ENCODE data around the gene UCK2. TPM values are rescaled to one million over a fixed set of nuclear protein-coding genes. Genes with fewer than 3 reads are reported as not detected.
"Not testable (repeated sequence)": the region's sequence is repeated elsewhere in the genome, so short reads cannot be mapped to it uniquely, and the experiment has no call there.

Gene UCK2
- 10 to 100 TPM; 28.4 to 32.4 TPM for total RNA-seq

DNA sequence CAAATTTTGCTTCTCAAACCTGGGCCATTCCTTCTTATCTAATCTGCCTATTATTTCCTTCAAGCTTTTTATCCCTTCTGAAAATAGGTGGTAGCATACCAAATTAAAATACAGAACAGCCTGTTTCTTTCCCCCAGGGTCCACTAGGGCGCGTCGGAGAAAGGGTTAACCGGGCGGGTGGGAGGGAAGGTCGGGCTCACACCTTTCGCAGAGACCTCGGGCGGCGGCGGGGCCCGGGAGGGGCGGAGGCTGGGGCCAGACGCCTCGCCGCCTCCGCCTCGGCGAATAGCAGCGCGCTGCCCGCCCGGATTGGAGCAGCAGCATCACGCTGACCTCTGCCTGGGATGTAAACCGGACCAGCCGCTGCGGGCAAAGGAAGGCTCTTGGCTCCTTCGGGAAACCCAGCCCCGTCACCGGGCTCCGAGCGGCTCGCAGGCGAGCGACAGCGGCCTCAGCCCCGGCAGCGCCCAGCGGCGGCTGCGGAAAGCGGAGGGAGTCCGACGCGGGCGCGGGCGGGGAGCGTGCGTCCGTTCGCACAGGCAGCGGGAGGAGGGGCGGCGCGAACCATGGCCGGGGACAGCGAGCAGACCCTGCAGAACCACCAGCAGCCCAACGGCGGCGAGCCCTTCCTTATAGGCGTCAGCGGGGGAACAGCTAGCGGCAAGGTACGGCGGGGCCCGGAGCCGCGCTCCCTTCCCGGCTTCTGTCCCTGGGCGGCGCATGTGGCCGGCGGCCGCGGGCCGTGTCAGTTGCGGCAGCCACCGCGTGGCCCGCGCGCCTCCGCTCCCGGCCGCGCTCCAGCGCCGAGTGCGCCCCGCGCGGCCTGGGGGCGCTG lies at the start of gene UCK2:
UCK2 (plus strand) TSS at position 347 of the 835 bp plus-strand sequence; CDS start at position 567, 220 bp downstream.
- peak; percentile 78 for ATAC-seq
- ChIA-PET CTCF (interaction anchor here (0.6 to 4.4 kb wide), 9 partner anchors 14 to 97 kb away, joined by 3 to 35 read pairs (median 5); partner anchors contain the start of gene TMCO1), POLR2A (interaction anchor here (1.2 to 3.0 kb wide), 3 partner anchors 58 to 230 kb away, joined by 3 to 25 read pairs (median 11); partner anchors contain the start of gene TMCO1)
- Mint-ChIP-seq H3K36me3 (ENCODE audit: low read depth) (peaks cover 5% of the 10 kb centered on the region), H3K4me1 (ENCODE audit: low read depth) (peaks cover 18% of the 10 kb centered on the region), H3K27ac (peak within 1 kb of the TSS; percentile 88), H3K27me3 (ENCODE audit: low read depth) (peaks cover 10% of the 10 kb centered on the region), H3K4me3 (peak within 1 kb of the TSS; percentile 88), H3K9me3 (ENCODE audit: insufficient read depth) (no peaks in the 10 kb centered on the region)
- peak; percentile 63 for DNase-seq

DNA sequence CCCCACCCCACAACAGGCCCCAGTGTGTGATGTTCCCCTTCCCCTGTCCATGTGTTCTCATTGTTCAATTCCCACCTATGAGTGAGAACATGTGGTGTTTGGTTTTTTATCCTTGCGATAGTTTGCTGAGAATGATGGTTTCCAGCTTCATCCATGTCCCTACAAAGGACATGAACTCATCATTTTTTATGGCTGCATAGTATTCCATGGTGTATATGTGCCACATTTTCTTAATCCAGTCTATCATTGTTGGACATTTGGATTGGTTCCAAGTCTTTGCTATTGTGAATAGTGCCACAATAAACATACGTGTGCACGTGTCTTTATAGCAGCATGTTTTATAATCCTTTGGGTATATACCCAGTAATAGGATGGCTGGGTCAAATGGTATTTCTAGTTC lies 49.2 kb upstream of the UCK2 start:
- CTCF ChIA-PET; DNase-seq; ATAC-seq; H3K27ac Mint-ChIP-seq; H3K27me3 Mint-ChIP-seq (ENCODE audit: low read depth); H3K36me3 Mint-ChIP-seq (ENCODE audit: low read depth); H3K9me3 Mint-ChIP-seq (ENCODE audit: insufficient read depth); H3K4me1 Mint-ChIP-seq (ENCODE audit: low read depth); H3K4me3 Mint-ChIP-seq: not testable (repeated sequence)
- POLR2A ChIA-PET, result interaction anchor here (1.0 kb wide), 1 partner anchor 9 kb away, joined by 3 read pairs; no protein-coding TSS in a partner anchor

DNA sequence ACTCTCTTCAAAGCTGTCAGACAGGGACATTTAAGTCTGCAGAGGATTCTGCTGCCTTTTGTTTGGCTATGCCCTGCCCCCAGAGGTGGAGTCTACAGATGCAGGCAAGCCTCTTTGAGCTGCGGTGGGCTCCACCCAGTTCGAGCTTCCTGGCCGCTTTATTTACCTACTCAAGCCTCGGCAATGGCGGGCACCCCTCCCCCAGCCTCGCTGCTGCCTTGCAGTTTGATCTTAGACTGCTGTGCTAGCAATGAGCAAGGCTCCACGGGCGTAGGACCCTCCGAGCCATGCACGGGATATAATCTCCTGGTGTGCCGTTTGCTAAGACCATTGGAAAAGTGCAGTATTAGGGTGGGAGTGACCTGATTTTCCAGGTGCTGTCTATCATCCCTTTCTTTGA lies 43.9 kb upstream of the UCK2 start:
- H3K27ac Mint-ChIP-seq; ATAC-seq; H3K4me1 Mint-ChIP-seq (ENCODE audit: low read depth); H3K36me3 Mint-ChIP-seq (ENCODE audit: low read depth); CTCF ChIA-PET; H3K9me3 Mint-ChIP-seq (ENCODE audit: insufficient read depth); POLR2A ChIA-PET; H3K4me3 Mint-ChIP-seq; DNase-seq; H3K27me3 Mint-ChIP-seq (ENCODE audit: low read depth): not testable (repeated sequence)

DNA sequence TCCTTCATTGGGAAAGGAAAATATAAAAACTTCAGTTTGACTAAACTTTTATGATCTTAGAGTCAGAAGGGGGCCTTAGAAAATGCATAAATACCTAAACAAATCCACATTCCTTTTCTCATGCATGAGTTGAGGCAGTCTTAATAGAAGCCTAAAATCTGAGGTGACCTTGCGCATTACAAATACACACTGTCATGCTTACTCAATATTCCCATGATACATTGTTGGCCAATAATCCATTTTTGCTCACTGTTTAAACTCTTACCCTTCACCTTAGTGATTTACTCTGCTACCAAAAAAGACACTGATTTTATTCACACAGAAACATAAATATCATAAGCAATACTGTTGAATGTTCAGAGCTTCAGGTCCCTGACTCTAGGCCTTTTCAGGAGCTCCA lies 39.7 kb upstream of the UCK2 start:
- no peaks in the 10 kb centered on the region for H3K36me3 Mint-ChIP-seq (ENCODE audit: low read depth)
- no peak overlapping the region for H3K4me3 Mint-ChIP-seq
- ChIA-PET POLR2A (no interaction called here), CTCF (no interaction called here)
- ATAC-seq (no peak), DNase-seq (no peak)
- no peaks in the 10 kb centered on the region for H3K4me1 Mint-ChIP-seq (ENCODE audit: low read depth)
- H3K9me3 Mint-ChIP-seq (ENCODE audit: insufficient read depth), result peaks cover 6% of the 10 kb centered on the region
- no peak overlapping the region for H3K27ac Mint-ChIP-seq
- peaks cover 13% of the 10 kb centered on the region for H3K27me3 Mint-ChIP-seq (ENCODE audit: low read depth)

DNA sequence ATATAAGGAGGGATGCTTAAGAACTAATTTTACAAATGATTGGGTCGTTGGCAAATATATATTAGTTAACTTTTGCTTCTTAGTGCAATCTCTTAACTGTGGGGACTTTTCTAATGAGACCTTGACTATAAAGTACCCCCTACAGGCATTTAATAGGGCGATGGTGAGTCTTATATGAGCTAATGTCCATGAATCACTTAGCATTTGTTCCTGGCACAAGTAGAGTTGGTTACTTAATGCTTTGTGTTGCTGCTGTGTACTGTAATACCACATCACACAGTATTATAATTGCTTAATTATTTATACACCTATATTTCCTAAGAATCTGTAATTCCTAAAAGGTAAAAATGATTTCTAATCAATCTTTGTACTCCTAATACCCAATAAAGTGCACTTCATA lies 33.5 kb upstream of the UCK2 start:
- no peaks in the 10 kb centered on the region for H3K9me3 Mint-ChIP-seq (ENCODE audit: insufficient read depth)
- no peaks in the 10 kb centered on the region for H3K4me1 Mint-ChIP-seq (ENCODE audit: low read depth)
- CTCF ChIA-PET, result interaction anchor here (1.8 kb wide), 1 partner anchor 130 kb away, joined by 4 read pairs; no protein-coding TSS in a partner anchor
- peaks cover 22% of the 10 kb centered on the region for H3K27me3 Mint-ChIP-seq (ENCODE audit: low read depth)
- no peak overlapping the region for H3K4me3 Mint-ChIP-seq
- POLR2A ChIA-PET, result no interaction called here
- H3K27ac Mint-ChIP-seq, result no peak overlapping the region
- no peaks in the 10 kb centered on the region for H3K36me3 Mint-ChIP-seq (ENCODE audit: low read depth)
- DNase-seq, result no peak
- ATAC-seq, result no peak

DNA sequence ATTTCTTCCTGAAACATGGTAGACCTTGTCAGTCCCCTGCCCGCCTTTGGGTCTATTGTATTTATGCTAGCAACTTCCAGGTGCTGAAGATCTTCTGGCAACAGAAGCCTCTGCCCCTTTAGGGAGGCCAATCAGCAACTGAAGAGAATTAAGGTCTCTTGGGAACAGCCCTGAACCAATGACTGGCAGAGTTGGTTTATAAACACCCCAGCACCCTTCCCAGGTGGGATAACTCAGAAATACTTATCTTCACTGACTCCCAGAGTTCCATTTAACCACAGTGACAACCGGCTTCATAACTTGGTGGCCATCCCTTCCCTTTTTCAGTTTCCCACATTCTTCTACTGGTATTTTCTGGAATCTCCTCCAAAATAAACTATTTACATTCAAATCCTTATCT lies 31.5 kb upstream of the UCK2 start:
- peaks cover 22% of the 10 kb centered on the region for H3K27me3 Mint-ChIP-seq (ENCODE audit: low read depth)
- POLR2A ChIA-PET, result no interaction called here
- H3K27ac Mint-ChIP-seq, result no peak overlapping the region
- ATAC-seq (no peak), DNase-seq (no peak)
- H3K4me1 Mint-ChIP-seq (ENCODE audit: low read depth), result no peaks in the 10 kb centered on the region
- CTCF ChIA-PET, result no interaction called here
- no peak overlapping the region for H3K4me3 Mint-ChIP-seq
- no peaks in the 10 kb centered on the region for H3K9me3 Mint-ChIP-seq (ENCODE audit: insufficient read depth)
- H3K36me3 Mint-ChIP-seq (ENCODE audit: low read depth), result no peaks in the 10 kb centered on the region

DNA sequence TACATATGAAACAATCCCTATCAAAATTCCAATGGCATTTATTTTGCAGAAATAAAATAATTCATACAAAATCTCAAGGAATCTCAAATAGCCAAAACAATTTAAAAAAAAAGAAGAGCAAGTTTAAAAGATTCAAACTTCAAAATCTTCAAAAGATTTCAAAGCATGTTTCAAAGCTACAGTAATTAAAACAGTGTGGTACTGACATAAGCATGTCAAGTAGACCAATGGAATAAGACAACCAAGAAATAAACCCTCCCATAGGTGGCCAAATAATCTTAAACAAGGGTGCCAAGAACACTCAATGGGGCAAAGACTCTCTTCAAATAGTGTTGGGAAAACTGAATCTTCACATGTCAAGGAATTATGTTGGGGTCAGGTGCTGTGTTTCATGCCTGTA lies 28.0 kb upstream of the UCK2 start:
- H3K27ac Mint-ChIP-seq, result no peak overlapping the region
- DNase-seq, result no peak
- peaks cover 21% of the 10 kb centered on the region for H3K27me3 Mint-ChIP-seq (ENCODE audit: low read depth)
- H3K36me3 Mint-ChIP-seq (ENCODE audit: low read depth), result no peaks in the 10 kb centered on the region
- ATAC-seq, result no peak
- no peaks in the 10 kb centered on the region for H3K9me3 Mint-ChIP-seq (ENCODE audit: insufficient read depth)
- H3K4me1 Mint-ChIP-seq (ENCODE audit: low read depth), result no peaks in the 10 kb centered on the region
- ChIA-PET CTCF (no interaction called here), POLR2A (no interaction called here)
- H3K4me3 Mint-ChIP-seq, result no peak overlapping the region

DNA sequence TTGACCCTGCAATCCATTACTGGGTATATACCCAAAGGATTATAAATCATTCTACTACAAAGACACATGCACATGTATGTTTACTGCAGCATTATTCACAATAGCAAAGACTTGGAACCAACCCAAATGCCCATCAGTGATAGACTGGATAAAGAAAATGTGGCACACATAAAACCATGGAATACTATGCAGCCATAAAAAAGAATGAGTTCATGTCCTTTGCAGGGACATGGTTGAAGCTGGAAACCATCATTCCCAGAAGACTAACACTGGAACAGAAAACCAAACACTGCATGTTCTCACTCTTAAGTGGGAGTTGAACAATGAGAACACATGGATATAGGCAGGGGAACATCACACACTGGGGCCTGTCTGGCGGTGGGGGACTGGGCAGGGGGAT lies 22.9 kb upstream of the UCK2 start:
- CTCF ChIA-PET; H3K4me3 Mint-ChIP-seq; H3K27ac Mint-ChIP-seq; ATAC-seq; DNase-seq; H3K9me3 Mint-ChIP-seq (ENCODE audit: insufficient read depth); H3K4me1 Mint-ChIP-seq (ENCODE audit: low read depth); H3K36me3 Mint-ChIP-seq (ENCODE audit: low read depth); POLR2A ChIA-PET: not testable (repeated sequence)
- peaks cover 23% of the 10 kb centered on the region for H3K27me3 Mint-ChIP-seq (ENCODE audit: low read depth)

DNA sequence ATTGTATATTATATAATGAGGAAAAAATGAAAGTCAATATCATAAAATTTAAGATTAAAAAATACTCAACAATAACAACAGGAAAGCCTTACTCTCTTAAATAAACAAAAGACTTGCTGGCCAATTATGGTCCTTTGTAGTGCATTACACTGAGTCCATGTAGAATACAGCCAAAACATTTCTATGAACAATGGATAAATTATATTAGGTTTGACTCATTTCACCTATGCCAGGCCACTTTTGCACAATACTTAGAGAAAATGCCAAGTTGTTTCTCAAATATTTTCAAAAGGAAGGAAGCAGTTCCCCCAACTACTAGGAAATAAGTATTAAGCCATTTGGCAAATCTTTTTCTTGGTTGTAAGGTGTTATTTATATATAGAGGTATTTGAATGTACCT lies 19.8 kb upstream of the UCK2 start:
- no peak overlapping the region for H3K4me3 Mint-ChIP-seq
- no peaks in the 10 kb centered on the region for H3K4me1 Mint-ChIP-seq (ENCODE audit: low read depth)
- ChIA-PET POLR2A (no interaction called here), CTCF (no interaction called here)
- DNase-seq, result no peak
- H3K27ac Mint-ChIP-seq, result no peak overlapping the region
- no peaks in the 10 kb centered on the region for H3K36me3 Mint-ChIP-seq (ENCODE audit: low read depth)
- no peaks in the 10 kb centered on the region for H3K9me3 Mint-ChIP-seq (ENCODE audit: insufficient read depth)
- no peak for ATAC-seq
- H3K27me3 Mint-ChIP-seq (ENCODE audit: low read depth), result peaks cover 27% of the 10 kb centered on the region

DNA sequence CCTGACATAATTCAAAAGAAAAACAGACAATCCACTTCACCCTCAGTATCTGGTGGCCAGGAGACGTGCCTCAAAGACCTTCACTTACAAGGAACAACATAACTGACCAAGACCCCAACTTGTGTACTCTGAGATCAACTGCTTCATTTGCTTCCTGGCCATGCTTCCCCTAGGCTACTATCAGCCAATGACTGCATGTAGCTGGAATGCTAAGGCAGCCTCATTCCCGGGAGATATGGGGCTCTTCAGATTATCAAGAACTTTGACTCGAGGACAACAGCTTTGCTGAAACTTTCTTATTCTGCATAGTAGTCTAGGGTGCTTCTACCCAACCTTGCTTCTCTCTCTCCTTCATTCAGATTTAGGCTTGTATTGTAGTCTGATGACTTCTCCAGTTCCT lies 11.7 kb upstream of the UCK2 start:
- H3K27me3 Mint-ChIP-seq (ENCODE audit: low read depth), result peaks cover 15% of the 10 kb centered on the region
- no peaks in the 10 kb centered on the region for H3K4me1 Mint-ChIP-seq (ENCODE audit: low read depth)
- ChIA-PET POLR2A (no interaction called here), CTCF (no interaction called here)
- no peak overlapping the region for H3K4me3 Mint-ChIP-seq
- no peak for ATAC-seq
- H3K9me3 Mint-ChIP-seq (ENCODE audit: insufficient read depth), result no peaks in the 10 kb centered on the region
- no peak for DNase-seq
- no peaks in the 10 kb centered on the region for H3K36me3 Mint-ChIP-seq (ENCODE audit: low read depth)
- no peak overlapping the region for H3K27ac Mint-ChIP-seq

DNA sequence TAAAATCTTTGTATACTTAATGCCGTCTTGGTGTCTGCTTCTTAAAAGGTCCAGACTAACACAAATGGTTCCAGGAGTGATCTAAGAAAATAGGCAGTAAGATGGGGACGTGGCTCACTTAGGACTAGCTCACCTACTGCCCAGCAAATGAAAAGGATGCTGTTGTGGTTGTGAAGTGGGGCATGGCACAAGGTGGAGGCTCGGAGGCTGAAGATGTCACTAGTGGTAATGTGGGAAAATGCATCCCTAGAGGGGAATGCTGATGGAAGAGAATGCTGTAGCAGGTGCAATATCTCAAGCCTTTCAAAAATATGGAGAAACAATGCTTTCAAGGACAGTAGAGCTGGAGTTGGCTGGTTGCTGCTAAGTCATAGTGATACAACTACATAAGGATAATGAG lies 11.3 kb upstream of the UCK2 start:
- no peak for ATAC-seq
- peaks cover 15% of the 10 kb centered on the region for H3K27me3 Mint-ChIP-seq (ENCODE audit: low read depth)
- H3K27ac Mint-ChIP-seq, result no peak overlapping the region
- ChIA-PET POLR2A (no interaction called here), CTCF (no interaction called here)
- H3K4me1 Mint-ChIP-seq (ENCODE audit: low read depth), result no peaks in the 10 kb centered on the region
- H3K36me3 Mint-ChIP-seq (ENCODE audit: low read depth), result no peaks in the 10 kb centered on the region
- no peaks in the 10 kb centered on the region for H3K9me3 Mint-ChIP-seq (ENCODE audit: insufficient read depth)
- DNase-seq, result no peak
- H3K4me3 Mint-ChIP-seq, result no peak overlapping the region

DNA sequence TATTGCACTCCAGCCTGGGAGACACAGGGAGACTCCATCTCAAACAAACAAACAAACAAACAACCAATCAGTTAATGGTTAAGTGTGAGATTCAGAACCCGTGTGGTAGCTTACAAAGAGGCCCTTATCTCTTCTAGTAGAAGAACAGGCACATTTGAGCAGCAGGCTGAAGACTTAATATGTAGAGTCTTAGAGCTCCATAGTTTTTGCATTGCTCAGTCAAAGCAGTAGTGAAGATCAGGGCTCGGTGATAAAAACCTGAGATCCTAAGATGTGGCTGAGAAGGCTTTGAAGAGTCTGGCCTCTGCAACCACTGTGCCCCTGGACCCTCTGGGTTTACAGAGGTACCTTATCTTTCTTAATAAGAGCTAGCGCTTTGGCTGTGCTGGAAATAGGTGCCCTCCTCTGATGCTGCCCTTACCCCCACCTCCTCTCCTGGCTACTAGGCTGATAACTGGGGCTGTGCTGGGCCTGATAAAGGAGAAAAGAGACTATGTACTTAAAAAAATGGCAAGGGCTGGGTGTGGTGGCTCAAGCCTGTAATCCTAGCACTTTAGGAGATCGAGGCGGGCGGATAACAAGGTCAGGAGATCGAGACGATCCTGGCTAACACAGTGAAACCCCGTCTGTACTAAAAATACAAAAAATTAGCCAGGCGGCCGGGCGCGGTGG lies 10.5 kb upstream of the UCK2 start:
- Mint-ChIP-seq H3K27ac (no peak overlapping the region), H3K4me3 (no peak overlapping the region), H3K4me1 (ENCODE audit: low read depth) (no peaks in the 10 kb centered on the region), H3K27me3 (ENCODE audit: low read depth) (peaks cover 18% of the 10 kb centered on the region), H3K36me3 (ENCODE audit: low read depth) (no peaks in the 10 kb centered on the region), H3K9me3 (ENCODE audit: insufficient read depth) (no peaks in the 10 kb centered on the region)
- CTCF ChIA-PET, result no interaction called here
- POLR2A ChIA-PET, result no interaction called here
- no peak for DNase-seq
- ATAC-seq, result no peak
